NCI-H1417 treated with DMSO at 0.1 percent for 48 hours (cell line): ENCODE measurements around the gene LST1.
"Not testable (repeated sequence)": the region's sequence is repeated elsewhere in the genome, so short reads cannot be mapped to it uniquely, and the experiment has no call there.

Source experiments
- DNase-seq: peaks from one replicate; lab custom pipeline; 2025; lab: John Stamatoyannopoulos, UW

Gene LST1

GRCh38 chr6:31586008-31586407, at the start of gene LST1:
LST1 (plus strand) TSS chr6:31586277; CDS start chr6:31587300, 1,023 bp downstream.
- DNase-seq: no peak

GRCh38 chr6:31538805-31539400, 47.2 kb upstream of the LST1 start:
- no peak for DNase-seq

- DNase-seq: no peak
Observed at GRCh38 chr6:31540640-31541039, 45.4 kb upstream of the LST1 start.

GRCh38 chr6:31541059-31541657, 44.9 kb upstream of the LST1 start:
- DNase-seq: no peak

- peak; percentile 95 for DNase-seq
Observed at GRCh38 chr6:31541658-31542521, 44.2 kb upstream of the LST1 start, which contains the start of gene DDX39B. DDX39B (minus strand) TSS chr6:31542003; CDS start chr6:31540532, 1,471 bp downstream.

GRCh38 chr6:31543639-31544038, 42.4 kb upstream of the LST1 start:
- DNase-seq: no peak

GRCh38 chr6:31544676-31545075, 41.4 kb upstream of the LST1 start:
- no peak for DNase-seq

- DNase-seq: no peak
Observed at GRCh38 chr6:31545291-31545690, 40.8 kb upstream of the LST1 start.

- peak; percentile 42 for DNase-seq
Observed at GRCh38 chr6:31546339-31546957, 39.6 kb upstream of the LST1 start, which contains the start of gene ATP6V1G2. ATP6V1G2 (minus strand) TSS chr6:31546608; CDS start chr6:31546559, 49 bp downstream.

- peak; percentile 77 for DNase-seq
Observed at GRCh38 chr6:31546958-31547726, 38.9 kb upstream of the LST1 start, which contains the start of gene NFKBIL1. NFKBIL1 (plus strand) TSS chr6:31547608; CDS start chr6:31547695, 87 bp downstream.

GRCh38 chr6:31547727-31548543, 38.1 kb upstream of the LST1 start:
- no peak for DNase-seq

- no peak for DNase-seq
Observed at GRCh38 chr6:31548544-31548873, 37.6 kb upstream of the LST1 start.

GRCh38 chr6:31551371-31551770, 34.7 kb upstream of the LST1 start:
- DNase-seq: not testable (repeated sequence)

GRCh38 chr6:31556307-31556706, 29.8 kb upstream of the LST1 start:
- no peak for DNase-seq

GRCh38 chr6:31557443-31558317, 28.4 kb upstream of the LST1 start:
- DNase-seq: no peak

- no peak for DNase-seq
Observed at GRCh38 chr6:31558318-31558625, 27.8 kb upstream of the LST1 start.

- DNase-seq: no peak
Observed at GRCh38 chr6:31558631-31559500, 27.2 kb upstream of the LST1 start.

- DNase-seq: no peak
Observed at GRCh38 chr6:31559606-31559957, 26.5 kb upstream of the LST1 start.
